Parathyroid adenoma (tissue), 2 donors: ENCODE data around the gene G3BP2.

ENCODE experiments used
- H2AFZ ChIP-seq: fragments of 300-600 bp; sonication (generic); one replicate; pipeline ENCODE4 v1.7.0; 2017; ENCODE audit warnings: antibody characterized with exemption, mild to moderate bottlenecking
- H3K27ac ChIP-seq: fragments of 300-600 bp; sonication (generic); one replicate; pipeline ENCODE4 v1.7.0; 2017
- H3K27me3 ChIP-seq: fragments of 300-600 bp; sonication (generic); one replicate; pipeline ENCODE4 v1.7.0; 2017; ENCODE audit warnings: low read length; ENCODE audit not compliant: control insufficient read depth, insufficient read depth
- H3K36me3 ChIP-seq: fragments of 300-600 bp; sonication (generic); one replicate; pipeline ENCODE4 v1.7.0; 2017; ENCODE audit warnings: low read length; ENCODE audit not compliant: control insufficient read depth, insufficient read depth
- H3K4me1 ChIP-seq: fragments of 300-600 bp; sonication (generic); one replicate; pipeline ENCODE4 v1.7.0; 2017; ENCODE audit warnings: control low read depth
- H3K4me2 ChIP-seq: fragments of 300-600 bp; sonication (generic); one replicate; pipeline ENCODE4 v1.7.0; 2017; ENCODE audit warnings: low read length
- H3K4me3 ChIP-seq: fragments of 300-600 bp; sonication (generic); one replicate; pipeline ENCODE4 v1.7.0; 2017; ENCODE audit warnings: low read depth, low read length
- H3K79me2 ChIP-seq: fragments of 300-600 bp; sonication (generic); one replicate; pipeline ENCODE4 v1.7.0; 2017; ENCODE audit warnings: control low read depth
- H3K9ac ChIP-seq: fragments of 300-600 bp; sonication (generic); one replicate; pipeline ENCODE4 v1.7.0; 2017; ENCODE audit warnings: mild to moderate bottlenecking
- H3K9me3 ChIP-seq: fragments of 300-600 bp; sonication (generic); one replicate; pipeline ENCODE4 v1.7.0; 2017; ENCODE audit warnings: low read length; ENCODE audit not compliant: control insufficient read depth
- CTCF ChIP-seq: fragments of 300-600 bp; sonication (generic); IDR thresholded peaks from one replicate; pipeline ENCODE4 v1.7.0; 2017; ENCODE audit warnings: antibody characterized with exemption, mild to moderate bottlenecking
- donor health status: primary hyperparathyroidism.

G3BP2 gene

DNA sequence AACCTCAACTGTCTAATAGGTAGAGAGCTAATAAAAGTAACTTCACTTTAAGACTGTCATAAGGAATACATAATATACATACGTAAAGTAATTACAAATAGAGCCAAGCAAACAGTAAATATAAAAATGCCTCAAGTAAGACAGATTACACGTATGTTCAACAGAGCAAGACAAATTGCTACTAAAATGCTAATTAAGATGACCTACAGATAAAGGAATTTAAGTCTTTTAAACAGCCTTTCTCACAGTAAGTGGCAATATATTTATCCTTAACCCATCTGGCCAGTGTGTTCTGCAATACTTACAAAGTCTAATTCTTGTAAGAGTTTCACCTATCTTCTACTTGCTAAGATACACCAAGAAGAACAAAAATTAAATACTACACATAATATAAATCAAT lies 12.7 kb downstream of the G3BP2 start:
- Histone ChIP-seq H3K9ac (no peak overlapping the region), H3K36me3 (no peaks in the 10 kb centered on the region), H3K4me2 (no peak overlapping the region), H3K27ac (no peak overlapping the region), H3K79me2 (peaks cover 10% of the 10 kb centered on the region), H3K9me3 (no peaks in the 10 kb centered on the region), H2AFZ (no peak overlapping the region), H3K4me3 (no peak overlapping the region), H3K27me3 (no peaks in the 10 kb centered on the region), H3K4me1 (no peaks in the 10 kb centered on the region)
- no peak for TF ChIP-seq CTCF

GRCh38 chr4:75659512-75660031 lies 13.6 kb downstream of the G3BP2 start:
- Histone ChIP-seq H3K27ac (no peak overlapping the region), H3K79me2 (peaks cover 10% of the 10 kb centered on the region), H3K4me2 (no peak overlapping the region), H3K4me1 (no peaks in the 10 kb centered on the region), H3K27me3 (no peaks in the 10 kb centered on the region), H3K9ac (no peak overlapping the region), H2AFZ (no peak overlapping the region), H3K36me3 (no peaks in the 10 kb centered on the region), H3K9me3 (no peaks in the 10 kb centered on the region), H3K4me3 (no peak overlapping the region)
- TF ChIP-seq CTCF = no peak

DNA sequence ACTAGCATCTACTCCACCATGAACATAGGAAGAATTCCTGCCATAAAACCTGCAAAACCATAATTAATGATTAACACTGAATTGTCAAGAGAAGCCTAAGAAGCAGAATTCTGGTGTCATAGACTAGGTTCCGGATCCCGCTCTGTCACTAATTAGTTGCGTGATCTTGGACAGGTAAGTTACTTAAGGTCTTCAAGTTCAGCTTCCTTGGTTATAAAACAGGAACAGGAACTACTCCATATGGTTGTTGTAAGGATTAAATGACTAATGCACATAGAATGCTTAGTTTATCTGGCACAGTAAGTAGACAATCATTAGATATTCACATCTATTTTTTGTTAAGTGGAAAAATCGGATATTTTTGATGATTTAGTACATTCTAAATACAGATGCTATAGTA lies 14.3 kb downstream of the G3BP2 start:
- H3K36me3 ChIP-seq = no peaks in the 10 kb centered on the region

DNA sequence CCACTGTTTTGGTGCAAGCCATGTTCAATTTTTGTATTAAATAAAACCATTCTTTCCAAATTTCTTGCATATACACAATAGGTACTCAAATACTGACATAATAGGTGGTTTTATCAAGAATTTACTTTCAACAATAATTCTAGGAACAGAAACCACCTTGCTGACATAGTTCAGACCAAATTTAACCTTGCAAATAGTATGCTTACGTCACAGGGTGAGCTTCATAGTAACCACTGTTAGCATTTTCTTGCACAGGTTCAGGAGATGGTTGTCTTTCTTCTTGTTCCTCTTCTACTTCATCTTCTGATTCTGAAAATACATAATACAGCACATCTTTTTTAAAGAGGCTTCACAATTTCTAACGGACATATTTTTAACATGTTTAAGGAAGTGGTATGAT lies 17.6 kb downstream of the G3BP2 start:
- Histone ChIP-seq H3K27ac (no peak overlapping the region), H3K9ac (no peak overlapping the region), H3K4me1 (no peaks in the 10 kb centered on the region), H3K4me3 (no peak overlapping the region), H3K36me3 (no peaks in the 10 kb centered on the region), H3K4me2 (no peak overlapping the region), H3K79me2 (peaks cover 5% of the 10 kb centered on the region), H3K9me3 (no peaks in the 10 kb centered on the region), H2AFZ (no peak overlapping the region), H3K27me3 (no peaks in the 10 kb centered on the region)
- no peak for TF ChIP-seq CTCF

More for the DNA sequence above, 14.3 kb downstream of the G3BP2 start:
- Histone ChIP-seq H2AFZ (no peak overlapping the region), H3K9ac (no peak overlapping the region), H3K79me2 (peaks cover 8% of the 10 kb centered on the region), H3K27me3 (no peaks in the 10 kb centered on the region), H3K27ac (no peak overlapping the region), H3K4me2 (no peak overlapping the region), H3K4me1 (no peaks in the 10 kb centered on the region), H3K9me3 (no peaks in the 10 kb centered on the region), H3K4me3 (no peak overlapping the region)
- no peak for TF ChIP-seq CTCF

DNA sequence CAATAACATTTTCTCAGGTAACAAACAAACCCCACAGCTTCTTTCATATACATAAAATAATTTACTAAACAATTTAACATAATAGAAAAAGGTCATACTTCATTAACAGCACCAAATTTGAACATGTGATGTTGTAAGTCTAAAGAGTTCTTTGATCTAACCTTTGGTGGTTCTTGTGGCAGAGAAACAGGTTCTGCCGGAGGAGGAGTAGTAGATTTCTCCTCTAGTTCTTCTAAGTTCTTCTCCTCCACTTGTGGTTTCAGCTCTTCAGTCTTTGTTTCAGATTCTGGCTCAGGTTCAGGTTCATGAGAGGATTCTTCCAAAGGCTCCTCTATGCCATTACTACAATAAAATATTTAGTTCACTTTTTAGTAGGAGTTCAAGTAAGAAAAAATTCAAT lies 18.3 kb downstream of the G3BP2 start:
- H3K4me1 ChIP-seq = no peaks in the 10 kb centered on the region
- H3K36me3 ChIP-seq = no peaks in the 10 kb centered on the region
- H3K27ac ChIP-seq = no peak overlapping the region
- H3K4me3 ChIP-seq = no peak overlapping the region
- no peak overlapping the region for H3K9ac ChIP-seq
- H3K79me2 ChIP-seq = peaks cover 5% of the 10 kb centered on the region
- TF ChIP-seq CTCF = no peak
- no peak overlapping the region for H2AFZ ChIP-seq
- no peaks in the 10 kb centered on the region for H3K9me3 ChIP-seq
- H3K27me3 ChIP-seq = no peaks in the 10 kb centered on the region
- H3K4me2 ChIP-seq = no peak overlapping the region
